Breast epithelium (tissue), 4 donors: ENCODE measurements around the gene SPX. TPM values are rescaled to one million over a fixed set of nuclear protein-coding genes. Genes with fewer than 3 reads are reported as not detected.

Source experiments
- DNase-seq, 2 donors: peaks; one replicate each; pipeline ENCODE4 v3.0.0-alpha.2; 2019; ENCODE audit warnings: low spot score in 2 of 2
- H3K27ac ChIP-seq, 2 donors: fragments of 200-600 bp; sonication (generic) in 1 of 2; one replicate each; pipeline ENCODE4 v1.5.1; 2016 to 2019; ENCODE audit warnings: mild to moderate bottlenecking in 1 of 2
- H3K27me3 ChIP-seq, 2 donors: fragments of 200-600 bp; sonication (generic) in 1 of 2; one replicate each; pipeline versions ENCODE4 v1.5.1 to v1.6.0; 2017 to 2019; ENCODE audit warnings: control low read depth in 1 of 2, mild to moderate bottlenecking in 1 of 2
- H3K36me3 ChIP-seq: fragments of 200-600 bp; one replicate; pipeline ENCODE4 v1.5.1; 2019
- H3K4me1 ChIP-seq, 2 donors: fragments of 200-600 bp; sonication (generic); one replicate each; pipeline ENCODE4 v1.5.1; 2016 to 2019; ENCODE audit warnings: control low read depth in 1 of 2
- H3K4me3 ChIP-seq, 3 donors: fragments of 200-600 bp; sonication (generic); 1 replicate in 2 of 3; 2 replicates in 1 of 3; pipeline ENCODE4 v1.5.1; 2016 to 2019; ENCODE audit warnings: mild to moderate bottlenecking in 3 of 3, moderate library complexity in 2 of 3
- H3K9me3 ChIP-seq, 2 donors: fragments of 200-600 bp; sonication (generic) in 1 of 2; one replicate each; pipeline ENCODE4 v1.5.1; 2016 to 2019; ENCODE audit warnings: control low read depth in 1 of 2
- POLR2A ChIP-seq: fragments of 450-650 bp; IDR thresholded peaks from one replicate; pipeline ENCODE4 v1.6.1; 2016; ENCODE audit warnings: antibody characterized with exemption, mild to moderate bottlenecking, moderate library complexity
- POLR2AphosphoS5 ChIP-seq, 3 donors: sonication (generic); formaldehyde crosslinking; IDR thresholded peaks; one replicate each; pipeline ENCODE4 v1.6.1; 2017; ENCODE audit warnings: antibody characterized with exemption in 3 of 3
- intact Hi-C: fragments of 100-400 bp; cut with DNase I; formaldehyde crosslinking; loops from one replicate; pipeline ENCODE4 v1.15.1; 2023; ENCODE audit warnings: low total_unique reads
- total RNA-seq, 3 donors: library from RNA; depleted of rRNA; stranded (reverse); fragments of >200 nt; gene quantifications; one replicate each; pipeline ENCODE4 v1.1.0, GENCODE V29; 2016
- TF ChIP-seq, protein P1 (sequence below), 3 donors: fragments of 450-650 bp; IDR thresholded peaks; one replicate each; pipeline ENCODE4 v1.5.1; 2016 to 2017; ENCODE audit warnings: antibody characterized with exemption in 3 of 3, mild to moderate bottlenecking in 3 of 3, moderate library complexity in 3 of 3

The SPX gene
- total RNA-seq, 3 donors from 2014 or later, result 1.0 to 84.3 (median 1.3) TPM

DNA sequence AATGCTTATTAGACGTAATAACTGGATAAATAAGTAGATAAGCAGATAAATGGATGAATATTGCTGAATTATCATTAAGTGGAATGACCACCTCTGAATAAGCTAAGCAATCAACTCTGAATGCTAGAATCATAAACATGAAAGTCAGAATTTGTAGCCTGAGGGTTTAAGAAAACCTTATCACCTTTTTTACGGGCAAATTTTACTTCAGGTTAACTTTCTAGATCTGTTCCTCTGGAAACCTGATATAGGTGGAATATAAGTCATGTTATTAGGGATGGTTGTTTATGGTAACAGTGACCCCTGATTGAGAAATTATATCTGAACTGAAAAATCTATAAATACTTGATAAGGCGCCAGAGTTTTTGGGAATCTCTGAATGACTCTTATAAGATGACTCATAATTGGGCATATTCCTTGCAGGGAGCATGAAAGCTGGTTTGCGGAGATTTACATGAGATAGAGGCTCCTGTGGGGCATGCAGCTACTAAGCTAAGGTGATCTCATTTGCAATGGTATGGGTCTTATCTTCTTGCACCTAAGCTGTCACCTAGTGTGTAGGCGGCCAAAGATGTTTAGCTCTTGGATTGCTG is 12.1 kb downstream of the SPX start:
- Histone ChIP-seq H3K27me3 (no peaks in the 10 kb centered on the region), H3K4me1 (no peaks in the 10 kb centered on the region), H3K9me3 (no peaks in the 10 kb centered on the region), H3K36me3 (no peaks in the 10 kb centered on the region), H3K4me3 (no peak overlapping the region), H3K27ac (no peak overlapping the region)
- TF ChIP-seq, protein P1, sequence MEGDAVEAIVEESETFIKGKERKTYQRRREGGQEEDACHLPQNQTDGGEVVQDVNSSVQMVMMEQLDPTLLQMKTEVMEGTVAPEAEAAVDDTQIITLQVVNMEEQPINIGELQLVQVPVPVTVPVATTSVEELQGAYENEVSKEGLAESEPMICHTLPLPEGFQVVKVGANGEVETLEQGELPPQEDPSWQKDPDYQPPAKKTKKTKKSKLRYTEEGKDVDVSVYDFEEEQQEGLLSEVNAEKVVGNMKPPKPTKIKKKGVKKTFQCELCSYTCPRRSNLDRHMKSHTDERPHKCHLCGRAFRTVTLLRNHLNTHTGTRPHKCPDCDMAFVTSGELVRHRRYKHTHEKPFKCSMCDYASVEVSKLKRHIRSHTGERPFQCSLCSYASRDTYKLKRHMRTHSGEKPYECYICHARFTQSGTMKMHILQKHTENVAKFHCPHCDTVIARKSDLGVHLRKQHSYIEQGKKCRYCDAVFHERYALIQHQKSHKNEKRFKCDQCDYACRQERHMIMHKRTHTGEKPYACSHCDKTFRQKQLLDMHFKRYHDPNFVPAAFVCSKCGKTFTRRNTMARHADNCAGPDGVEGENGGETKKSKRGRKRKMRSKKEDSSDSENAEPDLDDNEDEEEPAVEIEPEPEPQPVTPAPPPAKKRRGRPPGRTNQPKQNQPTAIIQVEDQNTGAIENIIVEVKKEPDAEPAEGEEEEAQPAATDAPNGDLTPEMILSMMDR (IDR thresholded peaks at IDR 0.05), result no peak
- TF ChIP-seq POLR2AphosphoS5 (IDR thresholded peaks at IDR 0.05), result no peak
- TF ChIP-seq POLR2A, result no peak
- no peak for DNase-seq
- intact Hi-C loops, result no loop called here

DNA sequence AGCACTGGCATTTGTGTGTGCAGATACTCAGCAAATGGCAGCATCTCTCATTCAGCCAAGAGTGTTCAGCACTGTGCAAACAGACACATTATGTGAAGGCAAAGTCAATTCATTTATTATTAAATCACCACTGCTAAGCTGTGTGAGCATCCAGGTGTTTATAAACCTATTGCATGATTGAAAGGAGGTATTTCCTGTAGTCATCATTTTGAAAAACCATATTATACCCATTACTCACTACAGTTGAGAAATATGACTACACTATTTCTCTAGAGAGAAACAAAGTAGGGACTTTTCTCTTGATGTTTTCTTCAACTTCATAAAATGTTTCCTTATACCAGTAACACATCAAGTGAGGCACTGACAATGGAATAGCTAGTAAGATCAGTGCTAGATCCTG is 13.7 kb downstream of the SPX start:
- no peak for TF ChIP-seq POLR2A
- TF ChIP-seq, protein P1 (IDR thresholded peaks at IDR 0.05), result no peak
- no peak for TF ChIP-seq POLR2AphosphoS5 (IDR thresholded peaks at IDR 0.05)
- H3K4me1 ChIP-seq, result no peaks in the 10 kb centered on the region
- no peaks in the 10 kb centered on the region for H3K36me3 ChIP-seq
- H3K27me3 ChIP-seq, result no peaks in the 10 kb centered on the region
- H3K4me3 ChIP-seq, result no peak overlapping the region
- H3K27ac ChIP-seq, result no peak overlapping the region
- H3K9me3 ChIP-seq, result no peaks in the 10 kb centered on the region
- intact Hi-C loops, result no loop called here
- no peak for DNase-seq

DNA sequence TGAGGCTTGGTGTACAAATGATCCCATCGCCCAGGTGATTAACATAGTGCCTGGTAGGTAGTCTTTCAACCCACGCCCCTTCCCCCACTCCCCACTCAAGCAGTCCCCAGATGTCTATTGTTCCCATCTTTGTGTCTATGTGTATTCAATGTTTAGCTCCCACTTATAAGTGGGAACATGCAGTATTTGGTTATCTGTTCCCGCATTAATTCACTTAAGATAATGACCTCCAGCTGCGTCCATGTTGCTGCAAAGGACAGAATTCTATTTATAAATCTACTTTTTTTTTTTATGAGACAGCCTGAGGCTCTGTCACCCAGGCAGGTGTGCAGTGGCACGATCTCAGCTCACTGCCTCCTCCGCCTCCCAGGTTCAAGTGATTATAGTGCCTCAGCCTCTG is 15.7 kb downstream of the SPX start:
- Histone ChIP-seq H3K4me3 (no peak overlapping the region), H3K36me3 (no peaks in the 10 kb centered on the region), H3K27me3 (no peaks in the 10 kb centered on the region), H3K4me1 (no peaks in the 10 kb centered on the region), H3K27ac (no peak overlapping the region), H3K9me3 (no peaks in the 10 kb centered on the region)
- no peak for DNase-seq
- intact Hi-C loops, result no loop called here
- TF ChIP-seq, protein P1 (IDR thresholded peaks at IDR 0.05), result no peak
- no peak for TF ChIP-seq POLR2AphosphoS5 (IDR thresholded peaks at IDR 0.05)
- no peak for TF ChIP-seq POLR2A

DNA sequence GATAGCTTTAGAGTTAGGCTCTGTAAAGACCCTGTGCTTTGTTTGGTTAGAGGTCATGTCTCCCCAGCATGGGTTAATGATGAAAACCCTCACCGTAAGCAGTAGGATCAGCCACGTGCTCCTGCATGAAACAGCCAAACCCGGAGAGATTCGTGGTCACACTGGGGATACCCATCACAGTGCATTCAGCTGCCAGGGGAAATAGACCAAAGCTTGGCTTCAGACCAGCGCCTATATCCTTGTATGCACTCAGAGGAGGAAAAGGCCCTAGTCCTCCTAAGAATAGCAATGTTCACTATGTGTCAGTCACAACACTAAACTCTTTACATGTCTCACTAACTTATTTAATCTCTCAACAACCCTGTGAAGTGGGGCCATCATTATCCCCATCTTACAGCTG is 16.3 kb downstream of the SPX start:
- intact Hi-C loops, result no loop called here
- no peak for TF ChIP-seq POLR2AphosphoS5 (IDR thresholded peaks at IDR 0.05)
- TF ChIP-seq, protein P1 (IDR thresholded peaks at IDR 0.05), result no peak
- no peak for TF ChIP-seq POLR2A
- Histone ChIP-seq H3K4me1 (no peaks in the 10 kb centered on the region), H3K4me3 (no peak overlapping the region), H3K36me3 (no peaks in the 10 kb centered on the region), H3K9me3 (no peaks in the 10 kb centered on the region), H3K27ac (no peak overlapping the region), H3K27me3 (no peaks in the 10 kb centered on the region)
- no peak for DNase-seq

DNA sequence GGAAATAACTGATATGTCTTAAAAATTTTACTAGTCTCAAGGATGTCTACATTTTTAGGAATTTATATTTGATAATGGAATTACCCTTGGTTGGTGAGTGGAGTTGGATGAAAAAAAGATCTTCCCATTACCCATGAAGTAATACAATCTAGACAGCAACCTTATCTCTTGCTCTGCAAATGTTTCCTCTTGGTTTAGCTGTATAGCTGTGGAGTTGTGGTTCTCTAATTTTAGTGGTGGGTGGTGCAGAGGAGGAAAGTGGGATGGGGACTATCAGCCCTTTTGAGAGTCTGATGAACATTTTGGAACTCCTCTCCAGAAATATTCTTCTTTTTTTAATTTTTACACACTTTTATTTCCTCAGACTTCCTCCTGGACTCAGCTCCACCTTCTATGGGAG is 17.1 kb downstream of the SPX start:
- Histone ChIP-seq H3K27me3 (no peaks in the 10 kb centered on the region), H3K9me3 (no peaks in the 10 kb centered on the region), H3K36me3 (no peaks in the 10 kb centered on the region), H3K4me1 (no peaks in the 10 kb centered on the region), H3K27ac (no peak overlapping the region), H3K4me3 (no peak overlapping the region)
- DNase-seq, result no peak
- intact Hi-C loops, result no loop called here
- no peak for TF ChIP-seq POLR2A
- TF ChIP-seq, protein P1 (IDR thresholded peaks at IDR 0.05), result no peak
- no peak for TF ChIP-seq POLR2AphosphoS5 (IDR thresholded peaks at IDR 0.05)
